SK-N-SH (cell line): ENCODE data around the gene ROBO1. TPM values are rescaled to one million over a fixed set of nuclear protein-coding genes. Genes with fewer than 3 reads are reported as not detected.

Experiments used
- CTCF ChIA-PET: fragments of 300-600, 350-600 bp; formaldehyde crosslinking; extraction: SDS; loops from one replicate; lab custom pipeline; 2021; lab: Yijun Ruan, JAX
- POLR2A ChIA-PET: fragments of 350-600 bp; sonication (Branson Sonifier 250); formaldehyde crosslinking; extraction: SDS; loops from one replicate; lab custom pipeline; 2020; ENCODE audit warnings: antibody characterized with exemption, inconsistent platforms; lab: Yijun Ruan, JAX
- DNase-seq: peaks from one replicate; pipeline ENCODE4 v3.0.0; 2012
- H2AFZ ChIP-seq: fragments of 200-600 bp; sonication (generic); 2 replicates; pipeline ENCODE4 v1.8.1; 2016; ENCODE audit warnings: antibody characterized with exemption, mild to moderate bottlenecking, low read depth
- H3F3A ChIP-seq: fragments of 200-600 bp; sonication (generic); replicated peaks from 2 replicates; pipeline ENCODE3; 2016; ENCODE audit warnings: antibody characterized with exemption, mild to moderate bottlenecking; ENCODE audit not compliant: insufficient read depth
- H3K27ac ChIP-seq, 2 experiments: fragments of 200-500 bp in 1 of 2; fragments of 200-600 bp in 1 of 2; sonication (Bioruptor generic) in 1 of 2; sonication (generic), shearing (Covaris generic) in 1 of 2; 2 replicates each; pipeline versions ENCODE4 v1.5.1 to v1.6.1; 2014 to 2016; ENCODE audit warnings: low read depth in 2 of 2, inconsistent platforms in 1 of 2, low read length in 1 of 2, mild to moderate bottlenecking in 1 of 2, mixed read lengths in 1 of 2
- H3K27me3 ChIP-seq: fragments of 200-600 bp; sonication (generic), shearing (Covaris generic); 2 replicates; pipeline ENCODE4 v1.6.1; 2016; ENCODE audit warnings: mixed run types; ENCODE audit not compliant: insufficient read depth
- H3K36me3 ChIP-seq, 2 experiments: fragments of 200-500 bp in 1 of 2; fragments of 200-600 bp in 1 of 2; sonication (Bioruptor generic) in 1 of 2; sonication (generic) in 1 of 2; replicated peaks in 1 of 2; 2 replicates each; pipeline versions ENCODE3 to v1.5.1; 2014 to 2016; ENCODE audit warnings: low read length in 1 of 2, mild to moderate bottlenecking in 1 of 2; ENCODE audit not compliant: insufficient read depth in 2 of 2, control insufficient read depth in 1 of 2
- H3K4me1 ChIP-seq, 2 experiments: fragments of 200-500 bp in 1 of 2; fragments of 200-600 bp in 1 of 2; sonication (Bioruptor generic) in 1 of 2; sonication (generic), shearing (Covaris generic) in 1 of 2; 2 replicates each; pipeline versions ENCODE4 v1.5.1 to v1.6.1; 2014 to 2016; ENCODE audit warnings: low read depth in 1 of 2, low read length in 1 of 2, mixed run types in 1 of 2; ENCODE audit not compliant: insufficient read depth in 2 of 2, control insufficient read depth in 1 of 2
- H3K4me2 ChIP-seq: fragments of 200-600 bp; sonication (generic), shearing (Covaris generic); 2 replicates; pipeline ENCODE4 v1.6.1; 2017; ENCODE audit warnings: mixed run types
- H3K4me3 ChIP-seq, 2 experiments: fragments of 200-500 bp in 1 of 2; fragments of 200-600 bp in 1 of 2; sonication (Bioruptor generic) in 1 of 2; sonication (generic), shearing (Covaris generic) in 1 of 2; 2 replicates each; pipeline versions ENCODE4 v1.5.1 to v1.8.1; 2014 to 2016; ENCODE audit warnings: low read depth in 2 of 2, inconsistent platforms in 1 of 2, low read length in 1 of 2, mild to moderate bottlenecking in 1 of 2, mixed read lengths in 1 of 2, moderate library complexity in 1 of 2
- H3K79me2 ChIP-seq: fragments of 200-600 bp; sonication (generic); 2 replicates; pipeline ENCODE4 v1.8.1; 2017; ENCODE audit warnings: mild to moderate bottlenecking; ENCODE audit not compliant: insufficient read depth
- H3K9ac ChIP-seq: fragments of 200-600 bp; sonication (generic); 2 replicates; pipeline ENCODE4 v1.6.1; 2017; ENCODE audit warnings: mixed run types
- H3K9me2 ChIP-seq: fragments of 200-600 bp; sonication (generic); 2 replicates; pipeline ENCODE4 v1.6.1; 2017; ENCODE audit warnings: mixed run types
- H3K9me3 ChIP-seq: fragments of 200-600 bp; sonication (generic); 2 replicates; pipeline ENCODE4 v1.6.1; 2017; ENCODE audit warnings: mixed run types, mild to moderate bottlenecking, moderate library complexity
- H4K20me1 ChIP-seq: fragments of 200-600 bp; sonication (generic); 2 replicates; pipeline ENCODE4 v1.6.1; 2017; ENCODE audit warnings: mild to moderate bottlenecking, mixed run types; ENCODE audit not compliant: insufficient read depth
- EP300 ChIP-seq, 2 experiments: IDR thresholded peaks; 2 replicates each; pipeline versions ENCODE4 v1.4.0 to v1.6.1; 2012; ENCODE audit warnings: borderline replicate concordance in 1 of 2, low read depth in 1 of 2, low read length in 1 of 2
- EZH2phosphoT487 ChIP-seq: fragments of 200-600 bp; sonication (generic); IDR thresholded peaks from 2 replicates; pipeline ENCODE4 v1.6.1; 2017; ENCODE audit warnings: low read depth, mixed run types, mild to moderate bottlenecking, antibody characterized with exemption, moderate library complexity, borderline replicate concordance
- FOSL2 ChIP-seq: IDR thresholded peaks from 2 replicates; pipeline ENCODE4 v1.4.0; 2012; ENCODE audit warnings: low read depth, mild to moderate bottlenecking, moderate library complexity, borderline replicate concordance
- FOXJ3 ChIP-seq: sonication (generic); formaldehyde crosslinking; IDR thresholded peaks from 2 replicates; pipeline ENCODE4 v1.5.1; 2020; ENCODE audit warnings: mild to moderate bottlenecking, missing genetic modification reagents
- GABPA ChIP-seq: IDR thresholded peaks from 2 replicates; pipeline ENCODE4 v1.4.0; 2012; ENCODE audit warnings: low read depth, mild to moderate bottlenecking
- IRF3 ChIP-seq: fragments of 150-350 bp; IDR thresholded peaks from 2 replicates; pipeline ENCODE4 v1.6.1; 2016; ENCODE audit warnings: mild to moderate bottlenecking, low read depth, low read length
- JUND ChIP-seq: IDR thresholded peaks from 2 replicates; pipeline ENCODE4 v1.4.0; 2012
- MAX ChIP-seq: IDR thresholded peaks from 2 replicates; pipeline ENCODE4 v1.4.0; 2012; ENCODE audit warnings: low read depth
- MEF2A ChIP-seq: IDR thresholded peaks from 2 replicates; pipeline ENCODE4 v1.4.0; 2012; ENCODE audit warnings: low read depth, borderline replicate concordance
- NFIC ChIP-seq: IDR thresholded peaks from 2 replicates; pipeline ENCODE4 v1.4.0; 2012; ENCODE audit warnings: borderline replicate concordance
- NRF1 ChIP-seq: IDR thresholded peaks from 2 replicates; pipeline ENCODE4 v1.6.1; 2012; ENCODE audit warnings: low read depth, mild to moderate bottlenecking, low read length
- PBX3 ChIP-seq: IDR thresholded peaks from 2 replicates; pipeline ENCODE4; 2012
- RAD21 ChIP-seq: IDR thresholded peaks from 2 replicates; pipeline ENCODE4 v1.6.1; 2012; ENCODE audit warnings: mild to moderate bottlenecking, low read length
- RCOR1 ChIP-seq: fragments of 150-350 bp; IDR thresholded peaks from 2 replicates; pipeline ENCODE4 v1.6.1; 2017; ENCODE audit warnings: antibody characterized with exemption, low read length
- RXRA ChIP-seq: IDR thresholded peaks from 2 replicates; pipeline ENCODE4 v1.4.0; 2012; ENCODE audit warnings: low read depth, mild to moderate bottlenecking, borderline replicate concordance
- SIN3A ChIP-seq: IDR thresholded peaks from 2 replicates; pipeline ENCODE4 v1.6.1; 2012; ENCODE audit warnings: low read depth, mild to moderate bottlenecking, low read length, moderate library complexity, borderline replicate concordance
- TCF12 ChIP-seq: IDR thresholded peaks from 2 replicates; pipeline ENCODE4 v1.4.0; 2012
- TEAD4 ChIP-seq: IDR thresholded peaks from 2 replicates; pipeline ENCODE4 v1.4.0; 2012; ENCODE audit warnings: mild to moderate bottlenecking, borderline replicate concordance; ENCODE audit not compliant: insufficient read depth
- USF1 ChIP-seq: IDR thresholded peaks from 2 replicates; pipeline ENCODE4 v1.4.0; 2012; ENCODE audit warnings: low read depth, borderline replicate concordance
- YY1 ChIP-seq: IDR thresholded peaks from 2 replicates; pipeline ENCODE4 v1.4.0; 2012; ENCODE audit warnings: low read depth, mild to moderate bottlenecking
- ZBTB33 ChIP-seq: IDR thresholded peaks from 2 replicates; pipeline ENCODE4 v1.4.0; 2012; ENCODE audit warnings: low read depth, borderline replicate concordance
- WGBS: methylation state at CpG from one replicate; pipeline ENCODE4 v1.1.6; 2017; ENCODE audit warnings: low lambda C conversion rate; 5-methylcytosine and 5-hydroxymethylcytosine counted together
- polyA plus RNA-seq, 3 experiments: library from polyadenylated mRNA; depleted of rRNA; stranded (reverse); fragments of >200 nt; gene quantifications; 2 replicates each; pipeline ENCODE4 v1.2.3, GENCODE V29; 2012

Gene ROBO1
- polyA plus RNA-seq, 1 of the 3 experiments (the other 2 are of a cell fraction) = 22.7 TPM

- no peaks in the 10 kb centered on the region for H3F3A ChIP-seq
- H3K36me3 ChIP-seq = no peaks in the 10 kb centered on the region
- H3K4me1 ChIP-seq = no peaks in the 10 kb centered on the region
- no peak overlapping the region for H3K4me3 ChIP-seq
- ChIA-PET CTCF (no interaction called here), POLR2A (no interaction called here)
- TF ChIP-seq IRF3 (no peak), PBX3 (no peak)
- H3K9me2 ChIP-seq = no peaks in the 10 kb centered on the region
- no peak overlapping the region for H3K4me2 ChIP-seq
- H3K9ac ChIP-seq = no peak overlapping the region
- no peaks in the 10 kb centered on the region for H3K79me2 ChIP-seq
- 33% methylated on average over 3 of the region's 3 CpGs for WGBS
- H3K27ac ChIP-seq = no peak overlapping the region
- no peak overlapping the region for H2AFZ ChIP-seq
- H3K9me3 ChIP-seq = no peaks in the 10 kb centered on the region
- DNase-seq = no peak
- no peaks in the 10 kb centered on the region for H4K20me1 ChIP-seq
- no peaks in the 10 kb centered on the region for H3K27me3 ChIP-seq
Measured at GRCh38 chr3:79661896-79662295, 105.9 kb downstream of the ROBO1 start.

GRCh38 chr3:79657076-79657475 lies 110.7 kb downstream of the ROBO1 start:
- Histone ChIP-seq H3K9me2 (no peaks in the 10 kb centered on the region), H3K27me3 (no peaks in the 10 kb centered on the region), H3F3A (no peaks in the 10 kb centered on the region), H3K9me3 (no peaks in the 10 kb centered on the region), H3K9ac (no peak overlapping the region), H3K36me3 (no peaks in the 10 kb centered on the region), H3K4me2 (no peak overlapping the region), H3K4me1 (no peaks in the 10 kb centered on the region), H3K79me2 (no peaks in the 10 kb centered on the region), H4K20me1 (no peaks in the 10 kb centered on the region), H2AFZ (no peak overlapping the region), H3K4me3 (no peak overlapping the region), H3K27ac (no peak overlapping the region)
- DNase-seq = no peak
- no peak for TF ChIP-seq JUND
- TF ChIP-seq ZBTB33 = no peak
- no peak for TF ChIP-seq RXRA
- TF ChIP-seq RCOR1 = no peak
- TF ChIP-seq NFIC = no peak
- no peak for TF ChIP-seq SIN3A
- no peak for TF ChIP-seq EP300 (IDR thresholded peaks at IDR 0.05; ENCODE audit: borderline replicate concordance in 1 of 2, low read depth in 1 of 2, low read length in 1 of 2)
- TF ChIP-seq NRF1 = no peak
- no peak for TF ChIP-seq FOXJ3 (CRISPR knock-in tag)
- no peak for TF ChIP-seq FOSL2
- TF ChIP-seq EZH2phosphoT487 = no peak
- TF ChIP-seq MAX = no peak
- no peak for TF ChIP-seq MEF2A
- no peak for TF ChIP-seq USF1
- no peak for TF ChIP-seq GABPA
- no peak for TF ChIP-seq YY1
- TF ChIP-seq TEAD4 = no peak
- TF ChIP-seq RAD21 = no peak
- TF ChIP-seq TCF12 = no peak
- TF ChIP-seq PBX3 = no peak
- ChIA-PET CTCF (interaction anchor here (1.2 kb wide), 1 partner anchor 9 kb away, joined by 4 read pairs; no protein-coding TSS in a partner anchor), POLR2A (no interaction called here)
